K562 treated with DMSO at 1 percent for 24 hours (cell line): ENCODE measurements around the gene PDE7B. TPM values are rescaled to one million over a fixed set of nuclear protein-coding genes. Genes with fewer than 3 reads are reported as not detected.

Experiments
- total RNA-seq: library from RNA; unstranded; fragments of 300-600 nt; gene quantifications from 2 replicates; pipeline ENCODE4 v1.2.3, GENCODE V29; 2022; ENCODE audit warnings: low read depth; ENCODE audit not compliant: insufficient read depth

PDE7B gene
- 0.05 TPM in 1 of 2 replicates, not detected in the other for total RNA-seq

GRCh38 chr6:135851442-135852271, at the start of gene PDE7B:
Gene PDE7B, plus strand, starts transcription at chr6:135851701.

